ENCODE data around the gene MPRIP. TPM values are rescaled to one million over a fixed set of nuclear protein-coding genes. Genes with fewer than 3 reads are reported as not detected.
A peak's percentile ranks its signal among the peaks of the same experiment; 100 is the strongest.

MPRIP gene
- total and polyA plus RNA-seq, 2 of the 13 experiments (the other 11 are each of a cell fraction or from before 2014, with no cell fraction given): 50.2 to 52.4 TPM

DNA sequence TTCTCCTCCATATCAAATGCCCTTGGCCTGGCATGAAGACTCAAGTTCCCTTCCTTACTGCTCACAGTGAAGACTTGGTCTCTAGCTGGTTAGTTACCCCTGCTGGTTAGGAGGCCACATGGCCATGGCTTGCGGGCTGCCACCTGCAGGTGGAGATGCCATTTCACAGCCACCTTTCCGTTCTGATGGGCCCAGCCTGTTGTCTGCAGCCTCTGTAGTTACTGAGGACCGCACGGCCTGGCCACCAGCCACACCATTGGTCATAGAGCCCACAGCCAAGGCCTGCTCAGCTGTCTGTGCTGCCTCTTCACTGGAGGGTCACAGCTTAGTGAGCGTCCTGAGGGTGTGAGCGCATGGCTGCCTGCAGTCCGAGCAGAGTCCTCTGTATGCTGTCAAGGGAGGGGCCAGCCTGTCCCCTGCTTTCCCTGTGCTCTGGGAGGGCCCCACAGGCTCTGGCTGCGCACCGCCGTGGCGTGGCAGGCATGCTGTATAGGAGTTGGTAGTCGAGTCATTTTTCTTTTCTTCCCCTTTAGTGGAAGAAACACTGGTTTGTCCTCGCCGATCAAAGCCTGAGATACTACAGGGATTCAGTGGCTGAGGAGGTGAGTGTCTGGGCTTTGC, 104.6 kb downstream of the MPRIP start (continued):
- TF ChIP-seq, protein P1, sequence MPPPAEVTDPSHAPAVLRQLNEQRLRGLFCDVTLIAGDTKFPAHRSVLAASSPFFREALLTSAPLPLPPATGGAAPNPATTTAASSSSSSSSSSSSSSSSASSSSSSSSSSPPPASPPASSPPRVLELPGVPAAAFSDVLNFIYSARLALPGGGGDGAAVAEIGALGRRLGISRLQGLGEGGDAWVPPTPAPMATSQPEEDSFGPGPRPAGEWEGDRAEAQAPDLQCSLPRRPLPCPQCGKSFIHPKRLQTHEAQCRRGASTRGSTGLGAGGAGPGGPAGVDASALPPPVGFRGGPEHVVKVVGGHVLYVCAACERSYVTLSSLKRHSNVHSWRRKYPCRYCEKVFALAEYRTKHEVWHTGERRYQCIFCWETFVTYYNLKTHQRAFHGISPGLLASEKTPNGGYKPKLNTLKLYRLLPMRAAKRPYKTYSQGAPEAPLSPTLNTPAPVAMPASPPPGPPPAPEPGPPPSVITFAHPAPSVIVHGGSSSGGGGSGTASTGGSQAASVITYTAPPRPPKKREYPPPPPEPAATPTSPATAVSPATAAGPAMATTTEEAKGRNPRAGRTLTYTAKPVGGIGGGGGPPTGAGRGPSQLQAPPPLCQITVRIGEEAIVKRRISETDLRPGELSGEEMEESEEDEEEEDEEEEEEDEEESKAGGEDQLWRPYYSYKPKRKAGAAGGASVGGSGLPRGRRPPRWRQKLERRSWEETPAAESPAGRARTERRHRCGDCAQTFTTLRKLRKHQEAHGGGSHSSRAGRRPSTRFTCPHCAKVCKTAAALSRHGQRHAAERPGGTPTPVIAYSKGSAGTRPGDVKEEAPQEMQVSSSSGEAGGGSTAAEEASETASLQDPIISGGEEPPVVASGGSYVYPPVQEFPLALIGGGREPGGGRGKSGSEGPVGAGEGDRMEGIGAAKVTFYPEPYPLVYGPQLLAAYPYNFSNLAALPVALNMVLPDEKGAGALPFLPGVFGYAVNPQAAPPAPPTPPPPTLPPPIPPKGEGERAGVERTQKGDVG (CRISPR knock-in tag; IDR thresholded peaks at IDR 0.05; ENCODE audit: borderline replicate concordance): no peak
- peak; percentile 68; the same call in 1 of the 2 replicates for TF ChIP-seq MYC (CRISPR knock-in tag; IDR thresholded peaks at IDR 0.05; ENCODE audit: borderline replicate concordance)
- TF ChIP-seq MED8 (CRISPR knock-in tag; IDR thresholded peaks at IDR 0.05; ENCODE audit: insufficient replicate concordance): no peak
- peak; percentile 21; the same call in 1 of the 2 replicates for TF ChIP-seq KDM2A (CRISPR knock-in tag; IDR thresholded peaks at IDR 0.05; ENCODE audit: borderline replicate concordance, low read depth)
- no peak for TF ChIP-seq TEAD2 (CRISPR knock-in tag; IDR thresholded peaks at IDR 0.05)
- peak; percentile 37; the same call in 1 of the 2 replicates for TF ChIP-seq ZFY (CRISPR knock-in tag; IDR thresholded peaks at IDR 0.05)
- TF ChIP-seq, protein P2, sequence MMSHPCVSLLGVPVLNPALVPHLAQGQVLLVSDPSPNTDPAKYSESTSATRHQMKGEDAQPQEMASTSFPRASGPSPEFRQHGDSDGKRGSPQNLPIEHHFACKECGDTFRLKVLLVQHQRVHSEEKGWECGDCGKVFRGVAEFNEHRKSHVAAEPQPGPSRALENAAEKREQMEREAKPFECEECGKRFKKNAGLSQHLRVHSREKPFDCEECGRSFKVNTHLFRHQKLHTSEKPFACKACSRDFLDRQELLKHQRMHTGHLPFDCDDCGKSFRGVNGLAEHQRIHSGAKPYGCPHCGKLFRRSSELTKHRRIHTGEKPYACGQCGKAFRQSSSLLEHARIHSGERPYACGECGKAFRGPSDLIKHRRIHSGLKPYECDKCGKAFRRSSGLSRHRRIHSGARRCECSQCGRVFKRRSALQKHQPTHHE (CRISPR knock-in tag; IDR thresholded peaks at IDR 0.05; ENCODE audit: borderline replicate concordance): no peak
- no peak for TF ChIP-seq ELF3 (CRISPR knock-in tag; IDR thresholded peaks at IDR 0.05)
- TF ChIP-seq, protein P3, sequence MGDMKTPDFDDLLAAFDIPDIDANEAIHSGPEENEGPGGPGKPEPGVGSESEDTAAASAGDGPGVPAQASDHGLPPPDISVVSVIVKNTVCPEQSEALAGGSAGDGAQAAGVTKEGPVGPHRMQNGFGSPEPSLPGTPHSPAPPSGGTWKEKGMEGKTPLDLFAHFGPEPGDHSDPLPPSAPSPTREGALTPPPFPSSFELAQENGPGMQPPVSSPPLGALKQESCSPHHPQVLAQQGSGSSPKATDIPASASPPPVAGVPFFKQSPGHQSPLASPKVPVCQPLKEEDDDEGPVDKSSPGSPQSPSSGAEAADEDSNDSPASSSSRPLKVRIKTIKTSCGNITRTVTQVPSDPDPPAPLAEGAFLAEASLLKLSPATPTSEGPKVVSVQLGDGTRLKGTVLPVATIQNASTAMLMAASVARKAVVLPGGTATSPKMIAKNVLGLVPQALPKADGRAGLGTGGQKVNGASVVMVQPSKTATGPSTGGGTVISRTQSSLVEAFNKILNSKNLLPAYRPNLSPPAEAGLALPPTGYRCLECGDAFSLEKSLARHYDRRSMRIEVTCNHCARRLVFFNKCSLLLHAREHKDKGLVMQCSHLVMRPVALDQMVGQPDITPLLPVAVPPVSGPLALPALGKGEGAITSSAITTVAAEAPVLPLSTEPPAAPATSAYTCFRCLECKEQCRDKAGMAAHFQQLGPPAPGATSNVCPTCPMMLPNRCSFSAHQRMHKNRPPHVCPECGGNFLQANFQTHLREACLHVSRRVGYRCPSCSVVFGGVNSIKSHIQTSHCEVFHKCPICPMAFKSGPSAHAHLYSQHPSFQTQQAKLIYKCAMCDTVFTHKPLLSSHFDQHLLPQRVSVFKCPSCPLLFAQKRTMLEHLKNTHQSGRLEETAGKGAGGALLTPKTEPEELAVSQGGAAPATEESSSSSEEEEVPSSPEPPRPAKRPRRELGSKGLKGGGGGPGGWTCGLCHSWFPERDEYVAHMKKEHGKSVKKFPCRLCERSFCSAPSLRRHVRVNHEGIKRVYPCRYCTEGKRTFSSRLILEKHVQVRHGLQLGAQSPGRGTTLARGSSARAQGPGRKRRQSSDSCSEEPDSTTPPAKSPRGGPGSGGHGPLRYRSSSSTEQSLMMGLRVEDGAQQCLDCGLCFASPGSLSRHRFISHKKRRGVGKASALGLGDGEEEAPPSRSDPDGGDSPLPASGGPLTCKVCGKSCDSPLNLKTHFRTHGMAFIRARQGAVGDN (CRISPR knock-in tag; IDR thresholded peaks at IDR 0.05): peak; percentile 48
- TF ChIP-seq STAG1 (CRISPR knock-in tag; IDR thresholded peaks at IDR 0.05): peak; percentile 81
- TF ChIP-seq RAD21 (CRISPR knock-in tag; IDR thresholded peaks at IDR 0.05): peak; percentile 55
- TF ChIP-seq ZBTB38 (CRISPR knock-in tag; IDR thresholded peaks at IDR 0.05): peak; percentile 66; the same call in 1 of the 2 replicates
